KMS-11 (cell line): ENCODE data around the gene KRT1.

Experiments
- H2AFZ ChIP-seq: fragments of 200-600 bp; sonication (generic); 2 replicates; pipeline ENCODE4 v1.6.1; 2016; ENCODE audit warnings: antibody characterized with exemption, mixed run types, low read depth
- H3K27ac ChIP-seq: fragments of 200-600 bp; sonication (generic); 2 replicates; pipeline ENCODE4 v1.6.1; 2016; ENCODE audit warnings: mild to moderate bottlenecking, mixed run types
- H3K27me3 ChIP-seq: fragments of 200-600 bp; sonication (generic); 2 replicates; pipeline ENCODE4 v1.6.1; 2017; ENCODE audit warnings: mild to moderate bottlenecking, low read depth, mixed run types, moderate library complexity; ENCODE audit not compliant: insufficient read depth
- H3K36me3 ChIP-seq: fragments of 200-600 bp; sonication (generic); 2 replicates; pipeline ENCODE4 v1.6.1; 2017; ENCODE audit warnings: mild to moderate bottlenecking, mixed run types; ENCODE audit not compliant: insufficient read depth
- H3K4me1 ChIP-seq: fragments of 200-600 bp; sonication (generic); 2 replicates; pipeline ENCODE4 v1.6.1; 2016; ENCODE audit warnings: mild to moderate bottlenecking, low read depth, mixed run types; ENCODE audit not compliant: poor library complexity, severe bottlenecking
- H3K4me2 ChIP-seq: fragments of 200-600 bp; sonication (generic); 2 replicates; pipeline ENCODE4 v1.7.0; 2016; ENCODE audit warnings: mild to moderate bottlenecking, mixed run types
- H3K4me3 ChIP-seq: fragments of 200-600 bp; sonication (generic); IDR thresholded peaks from 2 replicates; pipeline ENCODE4 v1.6.1; 2017; ENCODE audit warnings: low read depth, low read length, mixed read lengths; ENCODE audit not compliant: insufficient read depth
- H3K79me2 ChIP-seq: fragments of 200-600 bp; sonication (generic); 2 replicates; pipeline ENCODE4 v1.6.1; 2016; ENCODE audit warnings: low read depth, mixed run types; ENCODE audit not compliant: insufficient read depth
- H3K9ac ChIP-seq: fragments of 200-600 bp; sonication (generic); 2 replicates; pipeline ENCODE4 v1.6.1; 2016; ENCODE audit warnings: mild to moderate bottlenecking, mixed run types
- H4K20me1 ChIP-seq: fragments of 200-600 bp; sonication (generic); 2 replicates; pipeline ENCODE4 v1.6.1; 2016; ENCODE audit warnings: mild to moderate bottlenecking, mixed run types; ENCODE audit not compliant: insufficient read depth
- CTCF ChIP-seq: fragments of 200-600 bp; sonication (generic); conservative IDR thresholded peaks from 2 replicates; pipeline ENCODE4 v1.6.1; 2017; ENCODE audit warnings: low read depth, mild to moderate bottlenecking, antibody characterized with exemption, low read length, moderate library complexity, mixed read lengths

Gene KRT1

DNA sequence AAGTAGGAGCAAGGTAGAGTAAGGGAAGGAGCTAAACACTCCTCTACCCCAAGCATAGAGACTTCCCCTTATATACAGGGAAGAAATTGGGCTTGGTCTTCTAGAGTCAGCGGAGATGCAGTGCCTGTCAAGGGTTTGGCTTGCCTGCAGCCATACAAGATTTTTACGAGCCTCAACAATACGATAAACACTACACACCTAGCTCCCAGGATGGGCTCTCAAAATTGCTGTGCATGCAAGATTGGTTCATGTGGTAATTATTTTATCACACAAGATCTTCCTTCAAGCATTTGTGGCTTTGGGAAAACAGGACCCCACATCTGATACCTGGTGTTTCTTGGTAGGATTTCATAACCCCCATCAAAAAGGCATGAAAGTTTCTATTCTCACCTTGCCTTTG, at the start of gene KRT1:
Gene KRT1 (minus strand): TSS at position 45 of the 400 bp plus-strand sequence. CDS start 59 bp downstream, outside the sequence.
- no peak within 1 kb of the TSS for H3K4me3 ChIP-seq
- H3K4me2 ChIP-seq, result no peak within 1 kb of the TSS
- H4K20me1 ChIP-seq, result no peaks in the 10 kb centered on the region
- TF ChIP-seq CTCF, result no peak
- no peaks in the 10 kb centered on the region for H3K79me2 ChIP-seq
- H3K36me3 ChIP-seq, result no peaks in the 10 kb centered on the region
- no peak within 1 kb of the TSS for H3K27ac ChIP-seq
- H3K9ac ChIP-seq, result no peak within 1 kb of the TSS
- H3K4me1 ChIP-seq, result no peaks in the 10 kb centered on the region
- peaks cover 26% of the 10 kb centered on the region for H3K27me3 ChIP-seq
- H2AFZ ChIP-seq, result no peak within 1 kb of the TSS

DNA sequence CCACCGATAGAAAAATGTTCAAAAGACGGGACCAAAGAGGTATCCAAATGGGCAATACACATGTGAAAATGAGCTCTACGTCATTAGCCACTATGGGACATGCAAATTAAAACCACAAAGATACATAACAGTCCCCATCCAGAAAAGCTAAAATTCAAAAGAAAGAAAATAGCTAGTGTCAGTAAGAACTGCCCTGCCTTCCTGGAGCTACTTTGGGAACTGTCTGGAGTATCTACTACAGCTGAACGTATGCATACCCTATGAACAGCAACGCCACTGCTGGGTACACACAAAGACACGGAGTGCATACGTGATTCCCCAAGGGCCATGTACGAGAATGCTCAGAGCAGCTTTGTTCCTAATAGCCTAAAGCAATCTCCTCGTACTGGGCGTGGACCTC, 48.9 kb upstream of the KRT1 start:
- Histone ChIP-seq H3K4me3 (no peak overlapping the region), H3K27ac (no peak overlapping the region), H4K20me1 (no peaks in the 10 kb centered on the region), H2AFZ (no peak overlapping the region), H3K4me1 (no peaks in the 10 kb centered on the region), H3K4me2 (no peak overlapping the region), H3K79me2 (no peaks in the 10 kb centered on the region), H3K36me3 (no peaks in the 10 kb centered on the region), H3K9ac (no peak overlapping the region), H3K27me3 (peaks cover 60% of the 10 kb centered on the region)
- no peak for TF ChIP-seq CTCF

GRCh38 chr12:52728374-52728773, 48.2 kb upstream of the KRT1 start:
- TF ChIP-seq CTCF, result no peak
- Histone ChIP-seq H3K27ac (no peak overlapping the region), H4K20me1 (no peaks in the 10 kb centered on the region), H3K27me3 (peaks cover 62% of the 10 kb centered on the region), H3K36me3 (no peaks in the 10 kb centered on the region), H2AFZ (no peak overlapping the region), H3K9ac (no peak overlapping the region), H3K79me2 (no peaks in the 10 kb centered on the region), H3K4me1 (no peaks in the 10 kb centered on the region), H3K4me2 (no peak overlapping the region), H3K4me3 (no peak overlapping the region)

- Histone ChIP-seq H3K9ac (no peak overlapping the region), H3K27ac (no peak overlapping the region), H3K79me2 (no peaks in the 10 kb centered on the region), H3K36me3 (no peaks in the 10 kb centered on the region), H3K4me3 (no peak overlapping the region), H3K4me1 (no peaks in the 10 kb centered on the region), H2AFZ (no peak overlapping the region), H3K27me3 (peaks cover 54% of the 10 kb centered on the region), H4K20me1 (no peaks in the 10 kb centered on the region), H3K4me2 (no peak overlapping the region)
- TF ChIP-seq CTCF, result no peak
Observed at GRCh38 chr12:52727037-52727436, 46.8 kb upstream of the KRT1 start.

DNA sequence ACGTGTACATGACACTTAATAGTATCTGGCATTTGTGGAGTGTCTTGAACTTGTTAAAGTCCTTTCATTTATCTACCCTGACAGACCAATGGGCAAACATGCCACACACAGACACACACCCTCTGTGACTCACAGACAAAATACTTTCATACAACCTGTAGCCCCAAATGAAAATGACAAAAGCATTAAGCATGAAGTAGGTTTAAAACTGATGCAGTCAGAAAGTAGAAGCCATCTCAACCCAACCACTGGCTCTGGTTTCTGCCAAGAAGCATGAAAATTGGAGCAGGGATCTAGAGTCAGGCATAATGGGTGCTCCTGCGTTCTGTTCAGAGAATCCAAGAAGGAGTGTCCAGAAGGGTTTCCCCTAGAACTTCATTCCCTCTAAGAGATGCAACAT, 46.2 kb upstream of the KRT1 start:
- Histone ChIP-seq H3K4me1 (no peaks in the 10 kb centered on the region), H3K4me3 (no peak overlapping the region), H3K27me3 (peaks cover 48% of the 10 kb centered on the region), H2AFZ (no peak overlapping the region), H3K79me2 (no peaks in the 10 kb centered on the region), H3K4me2 (no peak overlapping the region), H3K9ac (no peak overlapping the region), H4K20me1 (no peaks in the 10 kb centered on the region), H3K27ac (no peak overlapping the region), H3K36me3 (no peaks in the 10 kb centered on the region)
- no peak for TF ChIP-seq CTCF
